Lower leg skin (tissue), 3 donors: Measurements from ENCODE around the gene GLG1.
"Not testable (repeated sequence)": the region's sequence is repeated elsewhere in the genome, so short reads cannot be mapped to it uniquely, and the experiment has no call there.

Experiments used
- POLR2A ChIP-seq, 2 donors: fragments of 450-650 bp; IDR thresholded peaks; one replicate each; pipeline ENCODE4 v1.6.1; 2016 to 2017; ENCODE audit warnings: antibody characterized with exemption in 2 of 2, mild to moderate bottlenecking in 1 of 2, moderate library complexity in 1 of 2
- TF ChIP-seq, protein P1 (sequence below), 3 donors: fragments of 450-650 bp; IDR thresholded peaks; one replicate each; pipeline ENCODE4 v1.5.1; 2016; ENCODE audit warnings: antibody characterized with exemption in 3 of 3, mild to moderate bottlenecking in 3 of 3, moderate library complexity in 2 of 3

DNA sequence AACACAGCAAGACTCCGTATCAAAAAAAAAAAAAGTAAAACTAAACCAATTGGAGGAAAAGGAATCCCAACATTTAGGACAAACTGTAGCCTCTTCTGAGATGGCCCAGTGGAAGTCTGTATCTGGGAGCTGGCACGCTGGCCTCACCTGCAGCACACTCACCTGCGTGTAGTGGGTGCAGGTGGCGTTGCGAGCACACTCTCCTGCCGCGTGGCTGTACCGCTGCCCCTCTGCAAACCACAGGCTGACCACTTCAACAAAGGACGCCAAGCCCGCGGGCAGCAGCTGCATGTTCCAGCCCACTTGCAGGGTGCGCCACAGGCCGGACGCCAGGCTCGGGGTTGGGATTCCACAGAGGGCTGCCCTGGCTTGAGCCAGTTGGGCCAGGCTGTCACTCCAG is 189.0 kb downstream of the GLG1 start:
- not testable (repeated sequence) for TF ChIP-seq POLR2A (IDR thresholded peaks at IDR 0.05)
- TF ChIP-seq, protein P1, sequence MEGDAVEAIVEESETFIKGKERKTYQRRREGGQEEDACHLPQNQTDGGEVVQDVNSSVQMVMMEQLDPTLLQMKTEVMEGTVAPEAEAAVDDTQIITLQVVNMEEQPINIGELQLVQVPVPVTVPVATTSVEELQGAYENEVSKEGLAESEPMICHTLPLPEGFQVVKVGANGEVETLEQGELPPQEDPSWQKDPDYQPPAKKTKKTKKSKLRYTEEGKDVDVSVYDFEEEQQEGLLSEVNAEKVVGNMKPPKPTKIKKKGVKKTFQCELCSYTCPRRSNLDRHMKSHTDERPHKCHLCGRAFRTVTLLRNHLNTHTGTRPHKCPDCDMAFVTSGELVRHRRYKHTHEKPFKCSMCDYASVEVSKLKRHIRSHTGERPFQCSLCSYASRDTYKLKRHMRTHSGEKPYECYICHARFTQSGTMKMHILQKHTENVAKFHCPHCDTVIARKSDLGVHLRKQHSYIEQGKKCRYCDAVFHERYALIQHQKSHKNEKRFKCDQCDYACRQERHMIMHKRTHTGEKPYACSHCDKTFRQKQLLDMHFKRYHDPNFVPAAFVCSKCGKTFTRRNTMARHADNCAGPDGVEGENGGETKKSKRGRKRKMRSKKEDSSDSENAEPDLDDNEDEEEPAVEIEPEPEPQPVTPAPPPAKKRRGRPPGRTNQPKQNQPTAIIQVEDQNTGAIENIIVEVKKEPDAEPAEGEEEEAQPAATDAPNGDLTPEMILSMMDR (IDR thresholded peaks at IDR 0.05), result not testable (repeated sequence)
